Endothelial cell of umbilical vein (primary cell): ENCODE data around the gene BCL6B. TPM values are rescaled to one million over a fixed set of nuclear protein-coding genes. Genes with fewer than 3 reads are reported as not detected.

Experiments
- BruUV-seq: library from RNA; stranded (reverse); fragments of 400-500 nt; replicated peaks from 2 replicates; lab custom pipeline; 2021; lab: Mats Ljungman, UMichigan
- CTCF ChIA-PET: fragments of 300-600, 350-600 bp; sonication (Branson Sonifier 250); formaldehyde crosslinking; loops from one replicate; lab custom pipeline; 2021; ENCODE audit warnings: antibody characterized with exemption, inconsistent platforms; lab: Charles Lee
- POLR2A ChIA-PET: fragments of 300-600, 350-600 bp; sonication (Branson Sonifier 250); formaldehyde crosslinking; loops from one replicate; lab custom pipeline; 2021; ENCODE audit warnings: antibody characterized with exemption, inconsistent platforms; lab: Charles Lee
- DNase-seq: peaks from one replicate; pipeline ENCODE4 v3.0.0-alpha.2; 2011; ENCODE audit warnings: low read depth, low spot score
- FAIRE-seq: peaks from 2 replicates; lab custom pipeline; 2011; peaks lifted over from hg19 to GRCh38; lab: Jason Lieb, UNC
- H2AFZ ChIP-seq: 2 replicates; pipeline ENCODE4 v1.6.0; 2012; ENCODE audit warnings: low read depth, low read length, control low read depth, inconsistent platforms
- H3K27ac ChIP-seq: 2 replicates; pipeline ENCODE4 v1.5.1; 2011; ENCODE audit warnings: low read depth, mild to moderate bottlenecking, control low read depth, low read length, moderate library complexity; ENCODE audit not compliant: insufficient read depth
- H3K27me3 ChIP-seq, 2 experiments: 2 replicates each; pipeline versions ENCODE4 v1.6.0 to v1.6.1; 2011; ENCODE audit warnings: low read length in 2 of 2, mixed read lengths in 1 of 2; ENCODE audit not compliant: control insufficient read depth in 2 of 2, insufficient read depth in 2 of 2
- H3K36me3 ChIP-seq, 2 experiments: 2 replicates in 1 of 2; 3 replicates in 1 of 2; pipeline ENCODE4 v1.5.1; 2011; ENCODE audit warnings: low read length in 2 of 2, mild to moderate bottlenecking in 1 of 2, moderate library complexity in 1 of 2; ENCODE audit not compliant: control insufficient read depth in 2 of 2, insufficient read depth in 2 of 2; ENCODE audit errors: extremely low read depth in 1 of 2
- H3K4me1 ChIP-seq: 3 replicates; pipeline ENCODE4 v1.5.1; 2011; ENCODE audit warnings: mild to moderate bottlenecking, low read length; ENCODE audit not compliant: control insufficient read depth, insufficient read depth; ENCODE audit errors: extremely low read depth
- H3K4me2 ChIP-seq: 2 replicates; pipeline ENCODE4 v1.6.1; 2011; ENCODE audit warnings: low read length, control low read depth, mixed read lengths; ENCODE audit not compliant: insufficient read depth
- H3K4me3 ChIP-seq, 3 experiments: fragments of 200-600 bp in 1 of 3; sonication (generic), shearing (Covaris generic) in 1 of 3; replicated peaks in 1 of 3; 2 replicates each; pipeline ENCODE4 v1.5.1; 2011 to 2016; ENCODE audit warnings: control low read depth in 3 of 3, low read length in 3 of 3, mild to moderate bottlenecking in 2 of 3, inconsistent platforms in 1 of 3, low read depth in 1 of 3, moderate library complexity in 1 of 3; ENCODE audit not compliant: insufficient read depth in 1 of 3
- H3K79me2 ChIP-seq: 2 replicates; pipeline ENCODE4 v1.6.0; 2012; ENCODE audit warnings: low read length, inconsistent platforms; ENCODE audit not compliant: control insufficient read depth, insufficient read depth
- H3K9ac ChIP-seq: replicated peaks from 2 replicates; pipeline ENCODE3; 2011; ENCODE audit warnings: low read length, control low read depth; ENCODE audit not compliant: insufficient read depth; ENCODE audit errors: extremely low read depth
- H3K9me1 ChIP-seq: replicated peaks from 3 replicates; pipeline ENCODE4 v1.6.0; 2011; ENCODE audit warnings: mild to moderate bottlenecking, low read length; ENCODE audit not compliant: control insufficient read depth, insufficient read depth; ENCODE audit errors: extremely low read depth
- H3K9me3 ChIP-seq: replicated peaks from 2 replicates; pipeline ENCODE4 v1.5.1; 2012; ENCODE audit warnings: low read length, inconsistent platforms; ENCODE audit not compliant: control insufficient read depth, insufficient read depth
- H4K20me1 ChIP-seq: replicated peaks from 2 replicates; pipeline ENCODE3; 2011; ENCODE audit warnings: mild to moderate bottlenecking, low read length; ENCODE audit not compliant: control insufficient read depth, insufficient read depth; ENCODE audit errors: extremely low read depth
- EZH2 ChIP-seq: IDR thresholded peaks from 2 replicates; pipeline ENCODE4 v1.6.1; 2012; ENCODE audit warnings: borderline replicate concordance, low read depth, mild to moderate bottlenecking, moderate library complexity, low read length, inconsistent platforms; ENCODE audit not compliant: severe bottlenecking
- FOS ChIP-seq: IDR thresholded peaks from 2 replicates; pipeline ENCODE4 v1.6.1; 2011; ENCODE audit warnings: mild to moderate bottlenecking, low read length, moderate library complexity, borderline replicate concordance; ENCODE audit not compliant: insufficient read depth
- GATA2 ChIP-seq: IDR thresholded peaks from 2 replicates; pipeline ENCODE4 v1.7.0; 2011; ENCODE audit warnings: low read depth, mild to moderate bottlenecking, moderate library complexity, mixed read lengths, low read length; ENCODE audit not compliant: insufficient read length, insufficient read depth
- JUN ChIP-seq: IDR thresholded peaks from 2 replicates; pipeline ENCODE4 v1.6.1; 2011; ENCODE audit warnings: borderline replicate concordance, low read depth; ENCODE audit not compliant: insufficient read length, insufficient read depth
- POLR2A ChIP-seq: IDR thresholded peaks from 2 replicates; pipeline ENCODE4 v1.6.1; 2012; ENCODE audit warnings: low read depth, mild to moderate bottlenecking, control low read depth, low read length
- POLR2AphosphoS5 ChIP-seq: IDR thresholded peaks from 2 replicates; pipeline ENCODE4 v1.6.1; 2012; ENCODE audit warnings: low read depth, mild to moderate bottlenecking, control low read depth, low read length, moderate library complexity; ENCODE audit not compliant: insufficient read depth
- dilution Hi-C: fragments of 300-500 bp; cut with MboI; formaldehyde crosslinking; loops from one replicate; pipeline ENCODE4 v1.15.0; 2019; ENCODE audit warnings: low sequenced_read_pairs; ENCODE audit not compliant: extremely low pct_ligation_motif_present
- intact Hi-C: fragments of 100-400 bp; cut with micrococcal nuclease; formaldehyde crosslinking; loops from one replicate; pipeline ENCODE4 v1.10.0; 2022
- polyA plus RNA-seq, 4 experiments: library from polyadenylated mRNA; depleted of rRNA in 3 of 4; stranded (reverse) in 3 of 4; unstranded in 1 of 4; fragments of >200 nt; gene quantifications; 2 replicates each; pipeline versions ENCODE4 v1.2.1 to v1.2.3, GENCODE V29; 2011 to 2012; ENCODE audit warnings: missing spikeins in 1 of 4
- total RNA-seq: library from RNA; stranded (reverse); gene quantifications from 2 replicates; pipeline ENCODE4 v1.2.3, GENCODE V29; 2021
- TF ChIP-seq, protein P1 (sequence below), 2 donors: IDR thresholded peaks; 1 replicate in 1 of 2; 2 replicates in 1 of 2; pipeline ENCODE4 v1.5.1; 2011; ENCODE audit warnings: low read length in 2 of 2, mild to moderate bottlenecking in 2 of 2, moderate library complexity in 2 of 2, control low read depth in 1 of 2, inconsistent platforms in 1 of 2, low read depth in 1 of 2; ENCODE audit not compliant: insufficient read depth in 1 of 2; ENCODE audit errors: extremely low read depth in 1 of 2
- TF ChIP-seq, protein P2 (sequence below): IDR thresholded peaks from 2 replicates; pipeline ENCODE4 v1.6.1; 2011; ENCODE audit not compliant: insufficient read depth, insufficient read length

The BCL6B gene
- total and polyA plus RNA-seq, 2 donors (not counting 3 experiments of a cell fraction or from before 2014, with no cell fraction given), result 93.5 to 160 TPM

DNA sequence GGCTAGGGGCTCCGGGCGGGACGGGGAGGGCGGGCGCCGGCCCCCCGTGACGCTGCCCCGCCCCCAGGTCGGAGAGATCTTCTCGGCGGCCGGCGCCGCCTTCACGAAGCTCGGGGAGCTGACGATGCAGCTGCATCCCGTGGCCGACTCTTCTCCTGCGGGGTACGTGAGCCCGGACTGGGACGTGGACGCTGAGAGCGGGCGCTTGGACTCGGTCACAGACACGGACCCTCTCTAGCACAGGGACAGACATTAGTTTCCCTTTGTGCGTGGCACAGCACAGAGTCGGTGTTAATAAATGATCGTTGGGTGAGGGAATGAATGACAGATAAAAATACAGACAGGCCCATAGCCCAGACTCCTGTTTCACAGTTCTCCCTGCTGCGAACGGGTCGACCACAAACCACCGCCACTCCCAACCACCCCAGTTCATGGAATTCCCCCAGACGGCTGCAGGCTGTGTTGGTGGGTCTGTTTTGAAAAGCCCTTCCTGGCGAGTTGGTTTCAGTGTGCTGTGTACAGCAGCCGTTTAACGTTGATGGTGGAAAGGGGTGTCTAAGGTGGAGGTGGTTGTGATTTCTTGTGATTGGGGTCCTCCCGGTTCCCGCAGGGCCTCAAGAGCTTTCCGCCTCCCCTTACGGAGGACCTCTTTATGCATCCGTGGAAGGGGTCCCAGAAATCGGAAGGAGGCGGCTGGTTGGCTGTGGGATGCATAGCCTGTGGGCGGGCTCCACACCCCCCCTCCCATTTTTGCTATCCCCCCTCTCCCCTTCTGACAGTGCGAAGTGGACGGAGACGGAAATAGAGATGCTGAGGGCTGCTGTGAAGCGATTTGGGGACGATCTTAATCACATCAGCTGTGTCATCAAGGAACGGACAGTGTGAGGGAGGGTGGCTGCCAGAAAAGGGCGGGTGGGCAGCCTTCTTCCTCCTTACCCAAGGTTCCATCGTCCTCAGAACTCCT lies 7.6 kb upstream of the BCL6B start:
- POLR2A ChIA-PET, result interaction anchor here (0.6 to 1.0 kb wide), 2 partner anchors 8 to 11 kb away, joined by 5 to 6 read pairs; no protein-coding TSS in a partner anchor
- dilution Hi-C loops, result no loop called here
- DNase-seq, result no peak

More for the DNA sequence above, 7.6 kb upstream of the BCL6B start:
- H3K4me2 ChIP-seq, result peak overlapping the region; percentile 85
- H3K27ac ChIP-seq, result peak overlapping the region; percentile 94
- peak; percentile 78 for FAIRE-seq
- H3K4me3 ChIP-seq, result peak overlapping the region; percentile 41 to 93 (median 73)
- H3K9me3 ChIP-seq, result no peaks in the 10 kb centered on the region
- BruUV-seq, result TSS peak; percentile 20
- no peaks in the 10 kb centered on the region for H3K9me1 ChIP-seq
- intact Hi-C loops, result loop anchor here (1.0 to 5.0 kb wide), 3 partner anchors 7 to 363 kb away; partner anchors contain the start of genes C17orf100 and MED31
- TF ChIP-seq JUN, result no peak
- TF ChIP-seq GATA2, result no peak
- TF ChIP-seq, protein P1, sequence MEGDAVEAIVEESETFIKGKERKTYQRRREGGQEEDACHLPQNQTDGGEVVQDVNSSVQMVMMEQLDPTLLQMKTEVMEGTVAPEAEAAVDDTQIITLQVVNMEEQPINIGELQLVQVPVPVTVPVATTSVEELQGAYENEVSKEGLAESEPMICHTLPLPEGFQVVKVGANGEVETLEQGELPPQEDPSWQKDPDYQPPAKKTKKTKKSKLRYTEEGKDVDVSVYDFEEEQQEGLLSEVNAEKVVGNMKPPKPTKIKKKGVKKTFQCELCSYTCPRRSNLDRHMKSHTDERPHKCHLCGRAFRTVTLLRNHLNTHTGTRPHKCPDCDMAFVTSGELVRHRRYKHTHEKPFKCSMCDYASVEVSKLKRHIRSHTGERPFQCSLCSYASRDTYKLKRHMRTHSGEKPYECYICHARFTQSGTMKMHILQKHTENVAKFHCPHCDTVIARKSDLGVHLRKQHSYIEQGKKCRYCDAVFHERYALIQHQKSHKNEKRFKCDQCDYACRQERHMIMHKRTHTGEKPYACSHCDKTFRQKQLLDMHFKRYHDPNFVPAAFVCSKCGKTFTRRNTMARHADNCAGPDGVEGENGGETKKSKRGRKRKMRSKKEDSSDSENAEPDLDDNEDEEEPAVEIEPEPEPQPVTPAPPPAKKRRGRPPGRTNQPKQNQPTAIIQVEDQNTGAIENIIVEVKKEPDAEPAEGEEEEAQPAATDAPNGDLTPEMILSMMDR (IDR thresholded peaks at IDR 0.05; ENCODE audit: extremely low read depth in 1 of 2, insufficient read depth in 1 of 2, low read depth in 1 of 2, low read length in 2 of 2), result no peak
- no peak for TF ChIP-seq FOS
- peak; percentile 84 for TF ChIP-seq POLR2A
- TF ChIP-seq, protein P2, sequence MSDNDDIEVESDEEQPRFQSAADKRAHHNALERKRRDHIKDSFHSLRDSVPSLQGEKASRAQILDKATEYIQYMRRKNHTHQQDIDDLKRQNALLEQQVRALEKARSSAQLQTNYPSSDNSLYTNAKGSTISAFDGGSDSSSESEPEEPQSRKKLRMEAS, result no peak
- TF ChIP-seq POLR2AphosphoS5, result peak; percentile 25
- TF ChIP-seq EZH2, result no peak
- CTCF ChIA-PET, result interaction anchor here (0.6 to 1.7 kb wide), 7 partner anchors 11 to 112 kb away, joined by 3 to 16 read pairs (median 3); partner anchors contain the start of gene SLC16A13
- no peaks in the 10 kb centered on the region for H4K20me1 ChIP-seq
- H3K79me2 ChIP-seq, result peaks cover 35% of the 10 kb centered on the region
- H3K9ac ChIP-seq, result peak overlapping the region; percentile 87
- H3K36me3 ChIP-seq, result peaks cover 0 to 3% of the 10 kb centered on the region in 2 experiments
- H3K27me3 ChIP-seq, result no peaks in the 10 kb centered on the region
- peaks cover 46% of the 10 kb centered on the region for H3K4me1 ChIP-seq
- peak overlapping the region; percentile 4 for H2AFZ ChIP-seq
